A549 (cell line): ENCODE data around the gene ADAMTS19. TPM values are rescaled to one million over a fixed set of nuclear protein-coding genes. Genes with fewer than 3 reads are reported as not detected.

Experiments used
- ATAC-seq, 2 experiments: fragments of 200-7000 bp in 1 of 2; fragments of >200 bp in 1 of 2; cut with Nextera tagmentation in 1 of 2; cut with Tn5 transposase in 1 of 2; 3 replicates each; pipeline versions ENCODE4 v1.8.0 to v1.9.1; 2018 to 2020; ENCODE audit warnings: mild to moderate bottlenecking in 1 of 2, moderate library complexity in 1 of 2
- CTCF ChIA-PET: fragments of 300-600 bp; sonication (Branson Sonifier 250); formaldehyde crosslinking; extraction: SDS; loops from one replicate; lab custom pipeline; 2021; ENCODE audit warnings: antibody characterized with exemption, inconsistent platforms; lab: Yijun Ruan, JAX
- POLR2A ChIA-PET: fragments of 350-600 bp; formaldehyde crosslinking; extraction: SDS; loops from one replicate; lab custom pipeline; 2021; ENCODE audit warnings: antibody characterized with exemption, inconsistent platforms; lab: Yijun Ruan, JAX
- DNase-seq, 2 experiments: peaks; one replicate each; pipeline versions ENCODE4 v3.0.0 to v3.0.0-alpha.2; 2011 to 2016; ENCODE audit warnings: low read depth in 1 of 2, low spot score in 1 of 2
- FAIRE-seq: peaks from 2 replicates; lab custom pipeline; 2011; peaks lifted over from hg19 to GRCh38; lab: Jason Lieb, UNC
- H3K27ac ChIP-seq, 2 experiments: fragments of >200 bp; sonication (Bioruptor Twin); formaldehyde crosslinking; 3 replicates each; pipeline ENCODE4 v1.5.1; 2016 to 2017
- H3K4me1 ChIP-seq: fragments of >200 bp; sonication (Bioruptor Twin); formaldehyde crosslinking; 3 replicates; pipeline ENCODE4 v1.6.1; 2016
- H3K4me2 ChIP-seq: fragments of >200 bp; sonication (Bioruptor Twin); formaldehyde crosslinking; 3 replicates; pipeline ENCODE4 v1.6.1; 2016
- H3K4me3 ChIP-seq: fragments of >200 bp; sonication (Bioruptor Twin); formaldehyde crosslinking; 3 replicates; pipeline ENCODE4 v1.5.1; 2016
- H3K9me3 ChIP-seq: fragments of >200 bp; sonication (Bioruptor Twin); formaldehyde crosslinking; 3 replicates; pipeline ENCODE4 v1.6.1; 2016
- BHLHE40 ChIP-seq: IDR thresholded peaks from 2 replicates; pipeline ENCODE4 v1.6.1; 2012; ENCODE audit warnings: low read depth, low read length, inconsistent platforms
- CEBPB ChIP-seq, 2 experiments: fragments of >200 bp in 1 of 2; sonication (Bioruptor Twin) in 1 of 2; formaldehyde crosslinking in 1 of 2; IDR thresholded peaks; 2 replicates each; pipeline ENCODE4 v1.6.1; 2012 to 2016
- EHF ChIP-seq: fragments of 250-450 bp; sonication (Bioruptor Pico); IDR thresholded peaks from 2 replicates; pipeline ENCODE4 v1.5.0; 2020; ENCODE audit warnings: mild to moderate bottlenecking
- EHMT2 ChIP-seq: fragments of 200-600 bp; sonication (generic); IDR thresholded peaks from 2 replicates; pipeline ENCODE4 v1.6.1; 2016; ENCODE audit warnings: antibody characterized with exemption, low read depth, mild to moderate bottlenecking, moderate library complexity
- EP300 ChIP-seq, 2 experiments: fragments of >200 bp; sonication (Bioruptor Twin); formaldehyde crosslinking; IDR thresholded peaks; 2 replicates in 1 of 2; 3 replicates in 1 of 2; pipeline ENCODE4 v1.6.1; 2016 to 2017
- ESRRA ChIP-seq: fragments of 150-350 bp; IDR thresholded peaks from 2 replicates; pipeline ENCODE4 v1.6.1; 2014; ENCODE audit warnings: mild to moderate bottlenecking, low read length, borderline replicate concordance
- FOSL2 ChIP-seq, 2 experiments: fragments of 450-650 bp in 1 of 2; fragments of >200 bp in 1 of 2; sonication (Bioruptor Twin) in 1 of 2; formaldehyde crosslinking; IDR thresholded peaks; 2 replicates each; pipeline versions ENCODE4 v1.5.0 to v1.6.1; 2016 to 2020; ENCODE audit warnings: mild to moderate bottlenecking in 1 of 2, moderate library complexity in 1 of 2
- FOXS1 ChIP-seq: fragments of 250-450 bp; sonication (Bioruptor Pico); IDR thresholded peaks from 2 replicates; pipeline ENCODE4 v1.5.0; 2020; ENCODE audit warnings: mild to moderate bottlenecking, moderate library complexity
- HDAC2 ChIP-seq: fragments of 200-600 bp; sonication (generic); IDR thresholded peaks from 2 replicates; pipeline ENCODE4 v1.6.1; 2016
- HEYL ChIP-seq: fragments of 250-450 bp; sonication (Bioruptor Pico); IDR thresholded peaks from 2 replicates; pipeline ENCODE4 v1.8.0; 2021; ENCODE audit warnings: mild to moderate bottlenecking, moderate library complexity
- HOXB5 ChIP-seq: fragments of 250-450 bp; sonication (Bioruptor Pico); IDR thresholded peaks from 2 replicates; pipeline ENCODE4 v1.5.0; 2020; ENCODE audit warnings: mild to moderate bottlenecking, moderate library complexity
- KDM1A ChIP-seq: fragments of 200-600 bp; sonication (generic); IDR thresholded peaks from 2 replicates; pipeline ENCODE4 v1.6.1; 2016; ENCODE audit warnings: low read depth, mild to moderate bottlenecking
- MYC ChIP-seq: IDR thresholded peaks from 2 replicates; pipeline ENCODE4 v1.6.1; 2012; ENCODE audit warnings: mild to moderate bottlenecking, inconsistent platforms, low read length, improper control_type of control experiment, borderline replicate concordance
- NFE2L2 ChIP-seq: fragments of 150-350 bp; conservative IDR thresholded peaks from 2 replicates; pipeline ENCODE4 v1.6.1; 2014; ENCODE audit warnings: low read length
- NPAS2 ChIP-seq: fragments of 250-450 bp; sonication (Bioruptor Pico); IDR thresholded peaks from 2 replicates; pipeline ENCODE4 v1.8.0; 2022; ENCODE audit warnings: mild to moderate bottlenecking, moderate library complexity, borderline replicate concordance
- NR3C1 ChIP-seq: fragments of >200 bp; sonication (Bioruptor Twin); formaldehyde crosslinking; IDR thresholded peaks from 3 replicates; pipeline ENCODE4 v1.6.1; 2017
- POLR2A ChIP-seq: IDR thresholded peaks from 2 replicates; pipeline ENCODE4 v1.6.1; 2012; ENCODE audit warnings: mild to moderate bottlenecking, low read length
- RAD21 ChIP-seq, 2 experiments: fragments of >200 bp in 1 of 2; sonication (Bioruptor Twin) in 1 of 2; formaldehyde crosslinking in 1 of 2; IDR thresholded peaks in 1 of 2; conservative IDR thresholded peaks in 1 of 2; 2 replicates in 1 of 2; 3 replicates in 1 of 2; pipeline ENCODE4 v1.6.1; 2012 to 2018; ENCODE audit warnings: inconsistent platforms in 1 of 2
- RARB ChIP-seq: fragments of 250-450 bp; sonication (Bioruptor Pico); IDR thresholded peaks from 2 replicates; pipeline ENCODE4 v1.8.0; 2021; ENCODE audit warnings: mild to moderate bottlenecking, moderate library complexity
- SMC3 ChIP-seq: fragments of >200 bp; sonication (Bioruptor Twin); formaldehyde crosslinking; IDR thresholded peaks from 3 replicates; pipeline ENCODE4 v1.6.1; 2018; ENCODE audit warnings: inconsistent platforms
- SREBF2 ChIP-seq: fragments of 450-650 bp; IDR thresholded peaks from 2 replicates; pipeline ENCODE4 v1.6.1; 2014; ENCODE audit warnings: mild to moderate bottlenecking, moderate library complexity
- TFCP2L1 ChIP-seq: fragments of 250-450 bp; sonication (Bioruptor Pico); IDR thresholded peaks from 2 replicates; pipeline ENCODE4 v1.5.0; 2021; ENCODE audit warnings: mild to moderate bottlenecking
- TP53 ChIP-seq: fragments of 250-450 bp; sonication (Bioruptor Pico); IDR thresholded peaks from 2 replicates; pipeline ENCODE4 v1.5.0; 2021; ENCODE audit warnings: mild to moderate bottlenecking, moderate library complexity
- ZNF302 ChIP-seq: fragments of 250-450 bp; sonication (Bioruptor Pico); IDR thresholded peaks from 2 replicates; pipeline ENCODE4 v1.9.0; 2021; ENCODE audit warnings: inconsistent platforms, mild to moderate bottlenecking, moderate library complexity
- ZSCAN20 ChIP-seq: fragments of 250-450 bp; sonication (Bioruptor Pico); IDR thresholded peaks from 2 replicates; pipeline ENCODE4 v1.8.0; 2022; ENCODE audit warnings: mild to moderate bottlenecking, moderate library complexity
- WGBS: methylation state at CpG from one replicate; pipeline ENCODE4 v1.1.6; 2017; ENCODE audit errors: missing lambda C conversion rate; 5-methylcytosine and 5-hydroxymethylcytosine counted together
- polyA plus RNA-seq, 4 experiments: library from polyadenylated mRNA; depleted of rRNA in 3 of 4; stranded (reverse); fragments of >200 nt; fragmentation: RNase III in 1 of 4; extraction: RNeasy Plus Mini Kit Qiagen cat#74134 plus additional on column Dnase treatment in 1 of 4; gene quantifications; 2 replicates in 3 of 4; 3 replicates in 1 of 4; pipeline ENCODE4 v1.2.3, GENCODE V29; 2011 to 2017
- TF ChIP-seq, protein P1 (sequence below): fragments of >200 bp; sonication (Bioruptor Twin); formaldehyde crosslinking; IDR thresholded peaks from 3 replicates; pipeline ENCODE4 v1.6.1; 2016
- TF ChIP-seq, protein P2 (sequence below): fragments of 250-450 bp; sonication (Bioruptor Pico); IDR thresholded peaks from 2 replicates; pipeline ENCODE4 v1.5.0; 2020; ENCODE audit warnings: low read depth, mild to moderate bottlenecking, moderate library complexity
- TF ChIP-seq, protein P3 (sequence below): IDR thresholded peaks from 2 replicates; pipeline ENCODE4 v1.6.1; 2012
- TF ChIP-seq, protein P4 (sequence below): fragments of >200 bp; sonication (Bioruptor Twin); formaldehyde crosslinking; IDR thresholded peaks from 2 replicates; pipeline ENCODE4 v1.6.1; 2016
- TF ChIP-seq, protein P5 (sequence below): IDR thresholded peaks from 2 replicates; pipeline ENCODE4 v1.6.1; 2012

The ADAMTS19 gene
- polyA plus RNA-seq, 2 of the 4 experiments (the other 2 are of a cell fraction), result not detected

DNA sequence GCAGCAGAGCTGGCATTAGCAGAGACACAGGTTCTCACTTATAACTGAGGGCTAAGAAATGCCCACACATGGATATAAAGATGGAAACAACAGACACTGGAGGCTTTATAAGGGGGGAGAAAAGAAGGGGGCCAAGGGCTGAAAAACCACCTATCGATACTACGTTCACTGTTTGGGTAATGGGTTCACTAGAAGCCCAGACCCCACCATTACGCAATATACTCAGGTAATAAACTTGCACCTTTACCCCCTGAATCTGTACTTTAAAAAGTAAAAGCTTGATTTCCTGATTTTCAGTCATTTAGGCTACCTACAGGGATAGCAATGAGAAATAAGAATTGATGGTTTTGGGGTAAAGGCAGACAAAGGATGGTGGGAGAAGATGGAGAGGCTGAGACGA, 285.9 kb downstream of the ADAMTS19 start:
- Histone ChIP-seq H3K4me2 (no peak overlapping the region), H3K4me1 (no peaks in the 10 kb centered on the region), H3K9me3 (no peaks in the 10 kb centered on the region), H3K27ac (no peak overlapping the region), H3K4me3 (no peak overlapping the region)
- CTCF ChIA-PET, result interaction anchor here (0.5 kb wide), 1 partner anchor 346 kb away, joined by 3 read pairs; no protein-coding TSS in a partner anchor
- FAIRE-seq (no peak), ATAC-seq (no peak), DNase-seq (no peak)
- POLR2A ChIA-PET, result no interaction called here
- 8% methylated on average over 4 of the region's 4 CpGs for WGBS
- no peak for TF ChIP-seq EHF (CRISPR knock-in tag)
- peak in 1 of 2 experiments; percentile 14; a peak in 1 of 4 replicates for TF ChIP-seq CEBPB (IDR thresholded peaks at IDR 0.05)

DNA sequence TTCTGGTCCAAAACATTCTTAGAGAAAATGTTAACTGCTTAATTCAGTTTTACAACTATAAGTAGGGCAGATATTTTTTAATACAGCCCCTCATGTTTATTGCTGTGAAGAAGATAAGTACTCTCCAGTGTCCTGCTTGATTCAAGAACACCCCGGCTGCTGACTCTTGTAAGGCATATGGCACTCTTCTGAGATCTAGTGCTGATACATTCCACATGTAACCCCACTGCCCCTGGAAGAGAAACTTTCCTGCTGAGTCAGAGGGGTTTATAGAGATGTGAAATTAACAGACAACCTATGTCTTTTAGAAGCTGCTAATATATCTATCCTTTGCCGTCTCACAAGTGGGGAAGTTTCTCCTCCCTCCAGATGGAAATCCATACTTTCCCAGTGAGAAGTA, 286.8 kb downstream of the ADAMTS19 start:
- Histone ChIP-seq H3K27ac (no peak overlapping the region), H3K9me3 (no peaks in the 10 kb centered on the region), H3K4me2 (no peak overlapping the region), H3K4me3 (no peak overlapping the region), H3K4me1 (no peaks in the 10 kb centered on the region)
- DNase-seq, result no peak
- CTCF ChIA-PET, result no interaction called here
- no peak for FAIRE-seq
- ATAC-seq, result no peak
- POLR2A ChIA-PET, result no interaction called here
- WGBS, result 28% methylated on average over 2 of the region's 2 CpGs
- no peak for TF ChIP-seq ESRRA
- TF ChIP-seq MYC, result no peak
- no peak for TF ChIP-seq TFCP2L1 (CRISPR knock-in tag)
- TF ChIP-seq HDAC2, result no peak
- TF ChIP-seq BHLHE40, result no peak
- no peak for TF ChIP-seq POLR2A
- no peak for TF ChIP-seq RARB (CRISPR knock-in tag)
- no peak for TF ChIP-seq RAD21 (conservative IDR thresholded peaks at IDR 0.05 in 1 of 2, IDR thresholded peaks at IDR 0.05 in 1 of 2)
- no peak for TF ChIP-seq FOXS1 (CRISPR knock-in tag)
- TF ChIP-seq EHF (CRISPR knock-in tag), result no peak
- TF ChIP-seq ZNF302 (CRISPR knock-in tag), result no peak
- no peak for TF ChIP-seq EP300 (IDR thresholded peaks at IDR 0.05)
- TF ChIP-seq NFE2L2, result no peak
- TF ChIP-seq, protein P1, sequence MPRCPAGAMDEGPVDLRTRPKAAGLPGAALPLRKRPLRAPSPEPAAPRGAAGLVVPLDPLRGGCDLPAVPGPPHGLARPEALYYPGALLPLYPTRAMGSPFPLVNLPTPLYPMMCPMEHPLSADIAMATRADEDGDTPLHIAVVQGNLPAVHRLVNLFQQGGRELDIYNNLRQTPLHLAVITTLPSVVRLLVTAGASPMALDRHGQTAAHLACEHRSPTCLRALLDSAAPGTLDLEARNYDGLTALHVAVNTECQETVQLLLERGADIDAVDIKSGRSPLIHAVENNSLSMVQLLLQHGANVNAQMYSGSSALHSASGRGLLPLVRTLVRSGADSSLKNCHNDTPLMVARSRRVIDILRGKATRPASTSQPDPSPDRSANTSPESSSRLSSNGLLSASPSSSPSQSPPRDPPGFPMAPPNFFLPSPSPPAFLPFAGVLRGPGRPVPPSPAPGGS, result no peak
- no peak for TF ChIP-seq HOXB5 (CRISPR knock-in tag)
- no peak for TF ChIP-seq SMC3
- TF ChIP-seq, protein P2, sequence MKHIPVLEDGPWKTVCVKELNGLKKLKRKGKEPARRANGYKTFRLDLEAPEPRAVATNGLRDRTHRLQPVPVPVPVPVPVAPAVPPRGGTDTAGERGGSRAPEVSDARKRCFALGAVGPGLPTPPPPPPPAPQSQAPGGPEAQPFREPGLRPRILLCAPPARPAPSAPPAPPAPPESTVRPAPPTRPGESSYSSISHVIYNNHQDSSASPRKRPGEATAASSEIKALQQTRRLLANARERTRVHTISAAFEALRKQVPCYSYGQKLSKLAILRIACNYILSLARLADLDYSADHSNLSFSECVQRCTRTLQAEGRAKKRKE (CRISPR knock-in tag), result no peak
- no peak for TF ChIP-seq EHMT2
- no peak for TF ChIP-seq NR3C1
- TF ChIP-seq KDM1A, result no peak

DNA sequence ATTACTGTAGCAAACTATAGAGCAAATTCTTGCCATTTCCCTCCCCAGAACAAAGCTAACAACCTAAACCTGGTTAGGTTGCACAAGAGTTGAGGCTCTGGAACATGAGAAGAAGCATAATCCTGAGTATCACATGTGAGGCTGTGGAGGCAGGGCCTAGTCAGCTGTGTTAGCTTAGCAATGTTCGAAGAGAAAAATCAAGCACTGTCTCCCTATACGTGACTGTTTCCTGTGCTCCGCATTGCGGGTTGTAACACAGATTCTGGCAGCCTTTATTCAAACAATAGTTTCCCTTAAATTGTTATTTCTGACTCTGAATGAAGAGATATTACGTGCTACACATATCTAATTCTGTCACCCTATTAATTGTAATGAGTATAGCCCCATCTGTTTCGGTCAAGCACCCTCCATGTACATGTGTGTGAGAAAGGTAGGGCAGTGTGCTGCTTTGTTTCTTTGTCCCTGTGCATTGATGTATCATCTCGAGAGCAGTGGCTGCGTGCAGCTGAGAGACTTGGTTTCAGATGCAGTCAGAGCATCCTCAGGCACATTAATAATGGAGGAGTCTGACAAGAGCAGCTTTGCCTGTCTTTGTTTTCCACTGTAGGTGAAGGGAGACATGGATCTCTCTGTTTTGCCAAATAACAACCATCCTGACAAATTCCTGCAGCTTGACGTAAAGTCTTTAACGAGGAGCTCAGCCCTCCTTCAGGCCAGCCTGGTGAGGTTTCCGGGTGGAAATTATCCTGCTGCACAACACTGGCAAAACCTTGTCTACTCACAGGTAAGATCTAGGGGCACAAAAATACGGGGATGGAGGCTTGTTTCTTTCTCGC, 287.7 kb downstream of the ADAMTS19 start, which contains the start of gene MINAR2:
Gene MINAR2 (plus strand): TSS at position 523 of the 836 bp plus-strand sequence. CDS start 97 bp downstream, at position 620.
- WGBS, result 34% methylated on average over 13 of the region's 13 CpGs
- Histone ChIP-seq H3K4me2 (no peak within 1 kb of the TSS), H3K9me3 (no peaks in the 10 kb centered on the region), H3K4me1 (no peaks in the 10 kb centered on the region), H3K27ac (no peak within 1 kb of the TSS), H3K4me3 (no peak within 1 kb of the TSS)
- ATAC-seq (no peak), FAIRE-seq (no peak), DNase-seq (no peak)
- TF ChIP-seq HEYL, result no peak
- no peak for TF ChIP-seq TP53
- TF ChIP-seq TFCP2L1 (CRISPR knock-in tag), result no peak
- TF ChIP-seq NFE2L2, result no peak
- TF ChIP-seq CEBPB (IDR thresholded peaks at IDR 0.05), result no peak
- no peak for TF ChIP-seq SREBF2
- no peak for TF ChIP-seq MYC
- no peak for TF ChIP-seq HDAC2
- no peak for TF ChIP-seq KDM1A
- TF ChIP-seq, protein P3, sequence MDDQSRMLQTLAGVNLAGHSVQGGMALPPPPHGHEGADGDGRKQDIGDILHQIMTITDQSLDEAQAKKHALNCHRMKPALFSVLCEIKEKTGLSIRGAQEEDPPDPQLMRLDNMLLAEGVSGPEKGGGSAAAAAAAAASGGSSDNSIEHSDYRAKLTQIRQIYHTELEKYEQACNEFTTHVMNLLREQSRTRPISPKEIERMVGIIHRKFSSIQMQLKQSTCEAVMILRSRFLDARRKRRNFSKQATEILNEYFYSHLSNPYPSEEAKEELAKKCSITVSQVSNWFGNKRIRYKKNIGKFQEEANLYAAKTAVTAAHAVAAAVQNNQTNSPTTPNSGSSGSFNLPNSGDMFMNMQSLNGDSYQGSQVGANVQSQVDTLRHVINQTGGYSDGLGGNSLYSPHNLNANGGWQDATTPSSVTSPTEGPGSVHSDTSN, result no peak
- TF ChIP-seq FOXS1 (CRISPR knock-in tag), result no peak
- TF ChIP-seq, protein P4, sequence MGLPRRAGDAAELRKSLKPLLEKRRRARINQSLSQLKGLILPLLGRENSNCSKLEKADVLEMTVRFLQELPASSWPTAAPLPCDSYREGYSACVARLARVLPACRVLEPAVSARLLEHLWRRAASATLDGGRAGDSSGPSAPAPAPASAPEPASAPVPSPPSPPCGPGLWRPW, result no peak
- TF ChIP-seq HOXB5 (CRISPR knock-in tag), result no peak
- TF ChIP-seq, protein P5, sequence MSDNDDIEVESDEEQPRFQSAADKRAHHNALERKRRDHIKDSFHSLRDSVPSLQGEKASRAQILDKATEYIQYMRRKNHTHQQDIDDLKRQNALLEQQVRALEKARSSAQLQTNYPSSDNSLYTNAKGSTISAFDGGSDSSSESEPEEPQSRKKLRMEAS, result no peak
- TF ChIP-seq EHF (CRISPR knock-in tag), result no peak
- TF ChIP-seq NR3C1, result no peak
- no peak for TF ChIP-seq NPAS2
- no peak for TF ChIP-seq FOSL2 (IDR thresholded peaks at IDR 0.05)
- no peak for TF ChIP-seq FOSL2 (CRISPR knock-in tag; IDR thresholded peaks at IDR 0.05)
- TF ChIP-seq ZSCAN20 (CRISPR knock-in tag), result no peak
- POLR2A ChIA-PET, result no interaction called here
- CTCF ChIA-PET, result interaction anchor here (1.8 kb wide), 1 partner anchor 19 kb away, joined by 5 read pairs; no protein-coding TSS in a partner anchor
